NB4 (cell line): Measurements from ENCODE around the gene ANTXR1.

Experiments used
- DNase-seq: peaks from one replicate; pipeline ENCODE4 v3.0.0; 2010; ENCODE audit warnings: low read depth
- H3K4me3 ChIP-seq: one replicate; pipeline ENCODE4 v1.5.1; 2011; ENCODE audit warnings: mild to moderate bottlenecking, low read depth, low read length, moderate library complexity
- MAX ChIP-seq: IDR thresholded peaks from 2 replicates; pipeline ENCODE4 v1.6.1; 2011; ENCODE audit warnings: low read depth, low read length
- MYC ChIP-seq: IDR thresholded peaks from 2 replicates; pipeline ENCODE4 v1.6.1; 2011; ENCODE audit warnings: low read depth, low read length
- POLR2A ChIP-seq: IDR thresholded peaks from 2 replicates; pipeline ENCODE4 v1.6.1; 2011; ENCODE audit warnings: mild to moderate bottlenecking; ENCODE audit not compliant: insufficient read length; ENCODE audit errors: extremely low read depth
- TF ChIP-seq, protein P1 (sequence below): IDR thresholded peaks from one replicate; pipeline ENCODE4 v1.5.1; 2012; ENCODE audit warnings: low read depth, low read length

Gene ANTXR1

DNA sequence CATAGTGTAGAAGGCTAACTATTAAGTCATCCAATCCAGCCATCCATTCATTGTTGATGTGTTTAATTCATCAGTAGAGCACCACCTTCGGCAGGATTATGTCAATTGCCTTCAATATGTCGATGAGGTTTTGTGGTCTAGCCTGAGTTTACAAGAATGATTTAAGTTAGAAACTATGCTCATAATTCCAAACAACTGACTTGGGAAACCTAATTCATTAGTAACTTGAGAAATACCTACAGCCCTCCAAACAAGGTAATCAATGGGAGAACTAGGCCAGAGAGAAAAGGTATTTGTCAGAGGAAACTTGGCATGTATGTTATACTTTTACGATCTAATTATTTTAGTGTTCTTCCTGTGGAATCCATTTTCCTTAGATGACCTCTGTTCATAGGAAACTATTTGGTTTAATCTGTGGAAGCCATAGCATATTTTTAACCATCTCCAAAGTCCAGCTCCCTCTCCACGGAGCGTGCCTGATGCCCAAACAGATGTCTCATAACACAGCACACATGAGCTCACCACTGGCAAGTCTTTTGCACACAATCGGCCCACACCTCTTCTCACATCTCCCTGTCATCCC, 225.6 kb downstream of the ANTXR1 start:
- TF ChIP-seq MYC (no peak), POLR2A (no peak), MAX (no peak)
- TF ChIP-seq, protein P1, sequence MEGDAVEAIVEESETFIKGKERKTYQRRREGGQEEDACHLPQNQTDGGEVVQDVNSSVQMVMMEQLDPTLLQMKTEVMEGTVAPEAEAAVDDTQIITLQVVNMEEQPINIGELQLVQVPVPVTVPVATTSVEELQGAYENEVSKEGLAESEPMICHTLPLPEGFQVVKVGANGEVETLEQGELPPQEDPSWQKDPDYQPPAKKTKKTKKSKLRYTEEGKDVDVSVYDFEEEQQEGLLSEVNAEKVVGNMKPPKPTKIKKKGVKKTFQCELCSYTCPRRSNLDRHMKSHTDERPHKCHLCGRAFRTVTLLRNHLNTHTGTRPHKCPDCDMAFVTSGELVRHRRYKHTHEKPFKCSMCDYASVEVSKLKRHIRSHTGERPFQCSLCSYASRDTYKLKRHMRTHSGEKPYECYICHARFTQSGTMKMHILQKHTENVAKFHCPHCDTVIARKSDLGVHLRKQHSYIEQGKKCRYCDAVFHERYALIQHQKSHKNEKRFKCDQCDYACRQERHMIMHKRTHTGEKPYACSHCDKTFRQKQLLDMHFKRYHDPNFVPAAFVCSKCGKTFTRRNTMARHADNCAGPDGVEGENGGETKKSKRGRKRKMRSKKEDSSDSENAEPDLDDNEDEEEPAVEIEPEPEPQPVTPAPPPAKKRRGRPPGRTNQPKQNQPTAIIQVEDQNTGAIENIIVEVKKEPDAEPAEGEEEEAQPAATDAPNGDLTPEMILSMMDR, result no peak
- DNase-seq, result no peak
- no peak overlapping the region for H3K4me3 ChIP-seq

GRCh38 chr2:69241093-69241492, 228.1 kb downstream of the ANTXR1 start:
- DNase-seq, result no peak
- no peak for TF ChIP-seq MYC
- TF ChIP-seq, protein P1, result no peak
- no peak for TF ChIP-seq POLR2A
- TF ChIP-seq MAX, result no peak

DNA sequence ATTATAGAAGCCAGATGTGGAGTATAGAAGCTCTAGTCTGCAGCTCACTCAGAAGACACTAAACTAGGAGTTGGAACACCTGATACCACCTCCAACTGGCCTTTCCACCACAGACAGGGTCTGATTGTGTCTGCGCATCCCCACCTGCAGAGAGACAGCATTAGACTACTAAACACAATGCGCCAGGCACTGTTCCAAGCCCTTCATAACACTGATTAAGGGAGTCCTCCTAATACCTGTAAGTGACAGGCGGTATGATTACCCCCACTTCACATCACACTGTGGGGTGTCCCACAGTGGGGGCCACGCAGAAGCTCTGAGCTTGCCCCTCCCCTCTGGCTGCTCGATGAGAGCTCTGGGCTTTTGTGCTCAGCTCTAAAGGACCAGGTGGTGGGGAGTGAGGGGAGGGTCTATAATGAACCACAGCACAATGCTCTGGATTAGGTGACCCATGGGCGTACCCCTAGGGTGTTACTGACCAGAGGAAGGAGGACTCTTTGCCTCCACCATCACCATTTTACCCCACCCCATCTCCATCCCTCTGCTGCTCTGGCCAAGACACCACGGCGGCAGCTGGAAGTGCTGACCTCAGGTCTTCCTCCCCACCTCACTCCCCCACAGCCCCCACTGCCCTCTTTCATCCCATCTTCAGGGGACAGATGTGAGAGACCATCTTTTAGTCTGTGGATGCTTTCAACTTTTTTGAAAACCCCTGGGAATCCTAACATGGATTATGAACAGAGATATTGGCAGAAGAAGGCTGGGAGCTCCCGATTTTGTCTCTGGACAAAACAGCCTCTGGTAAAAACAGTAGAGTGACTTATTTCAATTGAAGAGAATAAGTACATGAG, 228.9 kb downstream of the ANTXR1 start:
- H3K4me3 ChIP-seq, result no peak overlapping the region
- DNase-seq, result no peak
- no peak for TF ChIP-seq POLR2A
- TF ChIP-seq MYC, result no peak
- TF ChIP-seq, protein P1, result no peak
- no peak for TF ChIP-seq MAX

More at GRCh38 chr2:69241093-69241492, 228.1 kb downstream of the ANTXR1 start:
- no peak overlapping the region for H3K4me3 ChIP-seq

- H3K4me3 ChIP-seq, result no peak overlapping the region
- TF ChIP-seq, protein P1, result no peak
- TF ChIP-seq MYC (no peak), MAX (no peak)
- DNase-seq, result no peak
These were observed 229.7 kb downstream of the ANTXR1 start for GRCh38 chr2:69242651-69243051.

GRCh38 chr2:69243652-69244051, 230.7 kb downstream of the ANTXR1 start:
- TF ChIP-seq POLR2A (no peak), MAX (no peak), MYC (no peak)
- TF ChIP-seq, protein P1, result no peak
- DNase-seq, result no peak
- no peak overlapping the region for H3K4me3 ChIP-seq
